ENCODE results near the gene TSHZ2.

TSHZ2 gene, protein sequence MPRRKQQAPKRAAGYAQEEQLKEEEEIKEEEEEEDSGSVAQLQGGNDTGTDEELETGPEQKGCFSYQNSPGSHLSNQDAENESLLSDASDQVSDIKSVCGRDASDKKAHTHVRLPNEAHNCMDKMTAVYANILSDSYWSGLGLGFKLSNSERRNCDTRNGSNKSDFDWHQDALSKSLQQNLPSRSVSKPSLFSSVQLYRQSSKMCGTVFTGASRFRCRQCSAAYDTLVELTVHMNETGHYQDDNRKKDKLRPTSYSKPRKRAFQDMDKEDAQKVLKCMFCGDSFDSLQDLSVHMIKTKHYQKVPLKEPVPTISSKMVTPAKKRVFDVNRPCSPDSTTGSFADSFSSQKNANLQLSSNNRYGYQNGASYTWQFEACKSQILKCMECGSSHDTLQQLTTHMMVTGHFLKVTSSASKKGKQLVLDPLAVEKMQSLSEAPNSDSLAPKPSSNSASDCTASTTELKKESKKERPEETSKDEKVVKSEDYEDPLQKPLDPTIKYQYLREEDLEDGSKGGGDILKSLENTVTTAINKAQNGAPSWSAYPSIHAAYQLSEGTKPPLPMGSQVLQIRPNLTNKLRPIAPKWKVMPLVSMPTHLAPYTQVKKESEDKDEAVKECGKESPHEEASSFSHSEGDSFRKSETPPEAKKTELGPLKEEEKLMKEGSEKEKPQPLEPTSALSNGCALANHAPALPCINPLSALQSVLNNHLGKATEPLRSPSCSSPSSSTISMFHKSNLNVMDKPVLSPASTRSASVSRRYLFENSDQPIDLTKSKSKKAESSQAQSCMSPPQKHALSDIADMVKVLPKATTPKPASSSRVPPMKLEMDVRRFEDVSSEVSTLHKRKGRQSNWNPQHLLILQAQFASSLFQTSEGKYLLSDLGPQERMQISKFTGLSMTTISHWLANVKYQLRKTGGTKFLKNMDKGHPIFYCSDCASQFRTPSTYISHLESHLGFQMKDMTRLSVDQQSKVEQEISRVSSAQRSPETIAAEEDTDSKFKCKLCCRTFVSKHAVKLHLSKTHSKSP (N-terminal part only)

DNA sequence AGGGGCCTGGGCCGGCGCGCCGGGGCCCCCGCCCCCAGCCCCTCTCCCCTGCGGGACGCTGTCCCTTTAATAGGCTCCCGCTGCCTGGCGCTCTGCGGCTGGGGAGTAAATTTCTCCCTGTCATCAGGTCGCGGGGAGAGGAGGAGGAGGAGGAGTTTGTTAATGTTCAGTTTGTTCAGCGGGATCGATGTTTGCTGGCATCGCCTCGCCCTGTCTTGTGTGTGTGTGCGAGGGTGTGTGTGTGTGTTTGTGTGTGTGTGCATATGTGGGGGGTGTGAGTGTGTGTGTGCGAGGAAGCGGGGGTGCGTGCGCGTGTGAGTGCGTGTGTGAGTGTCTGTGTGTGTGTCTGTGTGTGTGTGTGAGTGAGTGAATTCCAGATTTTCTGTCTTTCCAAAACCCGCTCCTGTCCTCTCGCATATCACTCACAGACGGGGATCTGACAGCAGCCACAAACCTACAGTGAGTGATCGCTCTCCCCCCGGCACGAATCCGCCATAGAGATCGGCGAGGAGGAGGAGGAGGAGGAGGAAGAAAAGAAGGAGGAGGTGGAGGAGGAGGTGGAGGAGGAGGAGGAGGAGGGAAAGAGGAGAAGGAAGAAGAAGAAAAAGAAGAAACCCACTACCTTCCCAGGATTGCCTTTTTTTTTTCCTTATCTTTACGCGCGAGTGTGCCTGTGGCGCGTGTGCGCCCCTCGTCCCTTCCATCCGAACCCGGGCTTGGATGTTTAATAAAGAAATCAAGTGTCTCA, at the start of gene TSHZ2:
Gene TSHZ2, plus strand, starts transcription at position 169 of the 748 bp plus-strand sequence. CDS start 936 bp downstream, outside the sequence.
- Histone ChIP-seq H3K9ac (ENCODE audit: low read depth, low read length) (peak within 1 kb of the TSS; percentile 55; the same call in 1 of the 2 replicates), H3K4me1 (ENCODE audit: insufficient read depth, low read length) (no peaks in the 10 kb centered on the region), H3K36me3 (ENCODE audit: insufficient read depth, low read depth, low read length) (no peaks in the 10 kb centered on the region), H3K27me3 (ENCODE audit: insufficient read depth, low read length) (peaks cover 46% of the 10 kb centered on the region), H3K9me3 (ENCODE audit: insufficient read depth, low read depth, low read length) (no peaks in the 10 kb centered on the region), H3K27ac (ENCODE audit: low read length) (no peak within 1 kb of the TSS), H3K4me3 (ENCODE audit: low read length) (peak within 1 kb of the TSS; percentile 94)

DNA sequence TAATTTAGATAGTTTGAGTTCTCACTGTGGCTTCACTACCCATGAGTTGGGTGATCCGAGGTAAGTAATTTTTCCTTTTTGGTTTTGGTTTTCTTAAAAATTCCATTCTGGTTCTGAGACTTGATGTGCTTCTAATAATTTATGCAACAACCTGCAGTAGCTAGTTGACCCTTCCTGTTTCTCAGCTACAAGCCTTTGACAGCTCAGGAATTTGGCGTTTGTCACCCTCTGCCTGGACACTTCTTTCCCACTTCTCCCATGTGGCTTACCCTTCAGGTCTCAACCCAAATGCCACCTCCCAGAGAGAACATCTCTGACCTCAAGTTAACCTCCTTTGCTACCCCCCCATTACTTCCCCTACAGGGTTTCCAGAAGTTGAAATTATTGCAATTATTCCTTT, 49.7 kb upstream of the TSHZ2 start:
- peaks cover 5% of the 10 kb centered on the region; the same call in 1 of the 2 replicates for H3K4me1 ChIP-seq (ENCODE audit: insufficient read depth, low read length)

DNA sequence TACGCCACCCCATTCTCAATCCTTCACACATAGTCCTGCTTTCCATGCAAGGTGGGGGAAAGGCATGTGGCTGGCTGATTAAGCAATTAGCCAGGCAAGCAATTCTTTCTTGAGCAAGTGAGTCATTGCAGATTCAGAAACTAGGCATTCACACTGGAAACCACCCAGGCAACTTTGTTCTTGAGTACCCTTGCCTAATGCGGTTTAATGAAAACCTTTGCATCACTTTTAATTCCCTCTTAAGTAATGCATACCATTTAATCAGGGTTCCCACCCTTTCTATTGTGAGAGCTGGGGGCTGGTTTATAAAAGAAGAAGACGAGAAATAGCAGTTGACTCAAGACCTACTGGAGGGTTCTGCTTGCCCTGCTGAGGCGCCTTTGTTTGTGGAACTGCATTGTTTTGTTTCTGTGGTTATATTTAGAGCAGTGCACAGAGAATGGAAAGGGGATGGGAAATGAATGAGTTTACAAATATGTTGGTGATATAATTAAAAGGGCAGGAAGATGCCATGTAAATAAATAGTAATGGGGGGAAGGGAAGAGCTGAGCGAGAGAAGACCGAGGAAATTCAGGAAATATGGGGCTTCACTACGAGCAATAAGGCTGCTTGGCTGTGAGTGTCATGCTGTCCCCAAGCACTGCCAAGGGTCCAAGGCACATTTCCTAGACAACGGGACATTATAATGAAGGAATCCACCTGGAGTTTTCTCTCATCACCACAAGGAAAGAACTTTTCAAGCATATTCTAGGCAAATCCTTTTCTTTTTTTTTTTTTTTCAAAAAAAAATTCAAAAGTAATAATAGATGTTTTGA, 48.8 kb upstream of the TSHZ2 start:
- no peak overlapping the region for H3K9ac ChIP-seq (ENCODE audit: low read depth, low read length)
- H3K4me1 ChIP-seq (ENCODE audit: insufficient read depth, low read length): peaks cover 5% of the 10 kb centered on the region; the same call in 1 of the 2 replicates
- H3K9me3 ChIP-seq (ENCODE audit: insufficient read depth, low read depth, low read length): no peaks in the 10 kb centered on the region
- H3K36me3 ChIP-seq (ENCODE audit: insufficient read depth, low read depth, low read length): no peaks in the 10 kb centered on the region
- H3K27me3 ChIP-seq (ENCODE audit: insufficient read depth, low read length): no peaks in the 10 kb centered on the region
- no peak overlapping the region for H3K27ac ChIP-seq (ENCODE audit: low read length)
- H3K4me3 ChIP-seq (ENCODE audit: low read length): no peak overlapping the region

More for the DNA sequence above, 49.7 kb upstream of the TSHZ2 start:
- no peaks in the 10 kb centered on the region for H3K36me3 ChIP-seq (ENCODE audit: insufficient read depth, low read depth, low read length)
- H3K4me3 ChIP-seq (ENCODE audit: low read length): no peak overlapping the region
- H3K9ac ChIP-seq (ENCODE audit: low read depth, low read length): no peak overlapping the region
- no peak overlapping the region for H3K27ac ChIP-seq (ENCODE audit: low read length)
- no peaks in the 10 kb centered on the region for H3K9me3 ChIP-seq (ENCODE audit: insufficient read depth, low read depth, low read length)
- no peaks in the 10 kb centered on the region for H3K27me3 ChIP-seq (ENCODE audit: insufficient read depth, low read length)

DNA sequence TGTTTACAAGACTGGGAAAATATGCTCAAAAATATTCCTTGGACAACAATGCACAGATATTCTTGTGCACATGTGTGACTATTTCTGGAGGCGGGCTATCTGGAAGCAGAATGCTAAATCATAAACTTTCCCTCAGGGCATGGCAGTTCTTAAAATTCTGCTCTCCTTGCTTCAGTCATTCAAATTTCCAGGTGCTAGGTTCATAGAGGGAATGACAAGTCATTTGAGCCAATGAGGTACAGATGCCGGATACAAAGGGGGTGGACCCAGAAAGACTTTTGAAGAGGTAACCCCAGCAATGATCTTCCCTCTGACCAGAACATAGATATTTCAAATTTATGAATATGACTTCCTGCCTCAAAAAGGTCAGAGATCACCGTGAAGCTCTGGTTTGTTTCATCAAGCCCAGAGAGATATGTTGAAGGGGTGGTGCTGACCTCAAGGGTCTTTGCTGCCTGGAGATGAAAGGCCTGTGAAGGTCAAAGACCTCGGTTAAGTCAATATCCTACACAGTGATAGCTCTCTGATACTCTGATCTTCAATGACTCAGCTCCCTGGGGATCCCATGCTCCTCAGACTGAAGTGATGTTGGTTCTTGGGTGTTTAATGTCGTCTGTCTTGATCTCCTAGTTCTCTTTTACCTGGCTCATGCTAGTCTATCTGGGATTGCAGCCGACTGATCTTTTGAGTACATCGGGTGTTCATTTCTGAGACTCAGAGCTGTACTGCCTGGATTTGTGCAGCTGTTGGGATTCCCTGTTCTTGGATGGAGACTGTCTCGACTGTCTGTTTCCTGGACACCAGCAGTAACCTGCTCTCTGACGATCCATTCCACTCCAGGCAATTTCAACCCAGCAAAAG, 47.5 kb upstream of the TSHZ2 start:
- no peak overlapping the region for H3K27ac ChIP-seq (ENCODE audit: low read length)
- H3K9ac ChIP-seq (ENCODE audit: low read depth, low read length): no peak overlapping the region
- no peaks in the 10 kb centered on the region for H3K27me3 ChIP-seq (ENCODE audit: insufficient read depth, low read length)
- no peak overlapping the region for H3K4me3 ChIP-seq (ENCODE audit: low read length)
- no peaks in the 10 kb centered on the region for H3K36me3 ChIP-seq (ENCODE audit: insufficient read depth, low read depth, low read length)
- no peaks in the 10 kb centered on the region for H3K9me3 ChIP-seq (ENCODE audit: insufficient read depth, low read depth, low read length)
- peaks cover 5% of the 10 kb centered on the region; the same call in 1 of the 2 replicates for H3K4me1 ChIP-seq (ENCODE audit: insufficient read depth, low read length)

DNA sequence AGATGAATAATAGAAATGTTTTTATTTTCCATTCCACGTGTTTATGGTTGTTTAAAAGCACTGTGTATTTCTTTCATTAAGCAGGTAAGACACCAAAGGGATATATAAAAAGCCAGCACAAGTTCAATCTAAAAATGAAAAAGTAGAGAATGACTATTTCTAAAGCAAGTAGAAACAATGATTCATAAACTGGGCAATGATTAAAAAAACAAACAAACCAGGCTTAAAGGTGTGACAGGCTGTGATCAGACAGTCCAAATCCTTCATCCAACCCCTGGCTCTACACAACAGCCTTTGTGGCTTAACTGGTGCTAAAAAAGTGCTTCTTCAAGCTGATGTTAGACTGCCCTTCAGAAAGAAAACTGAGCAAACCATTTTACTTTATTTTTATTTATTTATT, 45.7 kb upstream of the TSHZ2 start:
- Histone ChIP-seq H3K9me3 (ENCODE audit: insufficient read depth, low read depth, low read length) (no peaks in the 10 kb centered on the region), H3K27ac (ENCODE audit: low read length) (no peak overlapping the region), H3K36me3 (ENCODE audit: insufficient read depth, low read depth, low read length) (no peaks in the 10 kb centered on the region)

DNA sequence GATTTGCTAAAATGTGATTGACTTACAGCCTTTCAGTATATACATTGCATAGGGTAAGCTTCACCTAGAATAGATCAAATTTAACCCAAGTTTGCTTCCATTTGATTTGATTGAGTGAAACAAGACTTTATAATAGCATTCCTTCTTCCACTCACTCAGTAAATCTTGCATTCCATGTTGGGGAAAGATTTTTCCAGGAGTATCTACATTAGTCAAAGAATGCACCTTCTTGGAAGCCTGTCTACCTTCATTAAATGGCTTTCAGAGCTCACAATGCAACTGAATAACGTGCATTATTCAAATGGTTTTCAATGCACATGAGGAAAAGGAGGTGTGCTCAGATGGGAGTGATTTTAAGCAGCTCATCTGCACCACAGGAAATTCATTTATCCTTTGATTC, 38.3 kb upstream of the TSHZ2 start:
- Histone ChIP-seq H3K27ac (ENCODE audit: low read length) (no peak overlapping the region), H3K9ac (ENCODE audit: low read depth, low read length) (no peak overlapping the region), H3K27me3 (ENCODE audit: insufficient read depth, low read length) (no peaks in the 10 kb centered on the region), H3K9me3 (ENCODE audit: insufficient read depth, low read depth, low read length) (no peaks in the 10 kb centered on the region), H3K4me1 (ENCODE audit: insufficient read depth, low read length) (no peaks in the 10 kb centered on the region), H3K4me3 (ENCODE audit: low read length) (no peak overlapping the region), H3K36me3 (ENCODE audit: insufficient read depth, low read depth, low read length) (no peaks in the 10 kb centered on the region)

More for the DNA sequence above, 45.7 kb upstream of the TSHZ2 start:
- H3K9ac ChIP-seq (ENCODE audit: low read depth, low read length): no peak overlapping the region
- H3K4me3 ChIP-seq (ENCODE audit: low read length): no peak overlapping the region
- H3K27me3 ChIP-seq (ENCODE audit: insufficient read depth, low read length): no peaks in the 10 kb centered on the region
- H3K4me1 ChIP-seq (ENCODE audit: insufficient read depth, low read length): peaks cover 5% of the 10 kb centered on the region; the same call in 1 of the 2 replicates

DNA sequence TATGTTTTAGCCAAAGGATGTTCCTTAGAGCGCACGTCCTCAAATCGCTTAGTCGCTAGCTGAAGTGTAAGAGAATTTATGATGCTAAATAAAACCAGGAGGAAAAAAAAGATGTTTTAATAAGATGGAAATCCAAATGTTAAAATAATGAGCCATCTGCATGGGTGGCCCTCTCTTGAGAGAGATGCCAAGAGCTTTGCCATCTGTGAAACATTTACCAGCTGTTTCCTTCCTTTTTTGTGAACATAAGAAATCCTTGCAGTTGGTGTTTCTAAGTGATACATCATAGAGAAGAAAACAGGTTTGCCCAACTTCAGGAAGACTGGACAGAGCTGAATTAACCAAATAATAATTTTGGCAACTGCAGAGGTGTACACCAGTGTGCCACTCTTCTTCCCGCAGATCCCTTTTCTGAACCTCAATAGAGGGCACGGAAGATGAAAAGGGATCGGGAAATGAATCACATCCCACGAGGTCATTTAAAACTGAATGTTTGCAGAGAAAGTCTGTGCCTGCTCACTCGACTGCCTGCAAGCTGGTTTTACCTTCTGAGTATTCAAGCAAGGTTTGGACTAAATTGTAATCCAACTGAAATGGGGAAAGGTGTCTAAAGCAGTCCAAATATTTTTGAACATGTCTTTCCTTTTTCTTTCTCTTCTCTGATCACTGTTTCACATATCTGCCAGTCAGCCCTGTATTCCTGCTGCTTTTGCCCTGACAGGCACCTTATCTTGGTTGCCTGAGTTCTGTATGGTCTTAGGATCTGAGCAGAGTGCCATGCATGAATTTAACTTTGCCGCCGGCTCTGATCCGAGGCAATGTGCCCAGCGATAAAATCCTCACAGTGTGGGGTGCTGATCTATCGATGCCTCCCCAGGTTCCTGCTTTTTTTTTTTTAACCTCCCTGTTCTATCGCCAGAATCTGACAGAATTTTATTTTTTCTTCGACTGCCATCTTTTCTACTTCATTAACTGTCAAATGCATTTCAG, 35.5 kb upstream of the TSHZ2 start:
- H3K27ac ChIP-seq (ENCODE audit: low read length): no peak overlapping the region

DNA sequence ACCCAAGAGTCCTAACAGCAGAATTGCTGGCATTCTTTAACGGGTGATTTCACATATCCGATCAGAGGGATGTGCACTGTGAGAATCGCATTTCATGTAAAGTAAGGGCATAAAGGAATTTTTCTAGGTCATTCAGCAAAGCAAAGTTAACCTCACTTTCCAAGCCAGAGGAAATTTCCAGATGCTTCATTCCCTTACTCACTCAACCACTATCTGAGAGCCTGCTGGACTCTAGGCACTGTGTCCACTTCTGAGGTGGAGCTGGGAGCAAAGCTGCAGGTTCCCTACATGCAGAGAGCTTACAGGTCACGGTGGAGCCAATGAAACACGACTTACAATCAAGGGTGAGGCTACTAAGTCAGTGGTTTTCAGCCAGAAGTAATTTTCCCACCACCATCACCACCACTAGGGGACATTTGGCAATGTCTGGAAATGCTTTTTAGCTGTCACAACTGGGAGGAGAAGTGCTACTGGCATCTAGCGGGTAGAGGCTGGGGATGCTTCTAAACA, 34.5 kb upstream of the TSHZ2 start:
- Histone ChIP-seq H3K4me1 (ENCODE audit: insufficient read depth, low read length) (no peaks in the 10 kb centered on the region), H3K36me3 (ENCODE audit: insufficient read depth, low read depth, low read length) (no peaks in the 10 kb centered on the region)

More for the DNA sequence above, 35.5 kb upstream of the TSHZ2 start:
- H3K27me3 ChIP-seq (ENCODE audit: insufficient read depth, low read length): no peaks in the 10 kb centered on the region
- no peak overlapping the region for H3K9ac ChIP-seq (ENCODE audit: low read depth, low read length)
- no peaks in the 10 kb centered on the region for H3K4me1 ChIP-seq (ENCODE audit: insufficient read depth, low read length)
- no peaks in the 10 kb centered on the region for H3K36me3 ChIP-seq (ENCODE audit: insufficient read depth, low read depth, low read length)
- no peaks in the 10 kb centered on the region for H3K9me3 ChIP-seq (ENCODE audit: insufficient read depth, low read depth, low read length)
- no peak overlapping the region for H3K4me3 ChIP-seq (ENCODE audit: low read length)

DNA sequence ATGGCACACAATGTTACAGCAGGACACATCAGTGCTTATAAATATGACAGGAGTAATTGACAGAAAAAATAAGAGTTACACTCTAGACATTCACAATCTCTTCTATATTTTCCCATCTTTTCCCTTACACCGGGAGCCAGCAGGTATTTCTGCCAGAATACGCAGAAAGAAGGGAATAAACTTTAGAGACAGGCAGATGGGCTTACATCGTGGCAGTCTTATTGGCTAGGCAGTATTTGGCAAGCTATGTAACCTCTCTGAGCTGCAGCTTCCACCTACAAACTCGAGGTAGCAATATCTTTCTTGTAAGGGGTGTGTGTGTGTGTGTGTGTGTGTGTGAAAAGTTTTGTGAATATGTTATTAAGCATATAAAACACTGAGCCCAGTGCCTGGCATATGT, 33.0 kb upstream of the TSHZ2 start:
- Histone ChIP-seq H3K9ac (ENCODE audit: low read depth, low read length) (no peak overlapping the region), H3K4me1 (ENCODE audit: insufficient read depth, low read length) (no peaks in the 10 kb centered on the region), H3K27me3 (ENCODE audit: insufficient read depth, low read length) (no peaks in the 10 kb centered on the region), H3K9me3 (ENCODE audit: insufficient read depth, low read depth, low read length) (no peaks in the 10 kb centered on the region), H3K4me3 (ENCODE audit: low read length) (no peak overlapping the region), H3K27ac (ENCODE audit: low read length) (no peak overlapping the region), H3K36me3 (ENCODE audit: insufficient read depth, low read depth, low read length) (no peaks in the 10 kb centered on the region)

More for the DNA sequence above, 34.5 kb upstream of the TSHZ2 start:
- Histone ChIP-seq H3K9ac (ENCODE audit: low read depth, low read length) (no peak overlapping the region), H3K9me3 (ENCODE audit: insufficient read depth, low read depth, low read length) (no peaks in the 10 kb centered on the region), H3K27me3 (ENCODE audit: insufficient read depth, low read length) (no peaks in the 10 kb centered on the region), H3K4me3 (ENCODE audit: low read length) (no peak overlapping the region), H3K27ac (ENCODE audit: low read length) (no peak overlapping the region)

Data from iPS-20b (cell line).